Skeletal muscle satellite cell (primary cell): Measurements from ENCODE around the gene DUSP16.
"Not testable (repeated sequence)": the region's sequence is repeated elsewhere in the genome, so short reads cannot be mapped to it uniquely, and the experiment has no call there.

Experiments used
- H3K27me3 ChIP-seq: 2 replicates; pipeline ENCODE4 v1.7.0; 2013; ENCODE audit warnings: low read length; ENCODE audit not compliant: control insufficient read depth, insufficient read depth
- H3K36me3 ChIP-seq: 2 replicates; pipeline ENCODE4 v1.7.0; 2013; ENCODE audit warnings: mild to moderate bottlenecking, control low read depth, low read length; ENCODE audit not compliant: insufficient read depth
- H3K4me1 ChIP-seq: 2 replicates; pipeline ENCODE4 v1.7.0; 2013; ENCODE audit warnings: low read length; ENCODE audit not compliant: control insufficient read depth, insufficient read depth
- H3K4me2 ChIP-seq: 2 replicates; pipeline ENCODE4 v1.7.0; 2013; ENCODE audit warnings: mild to moderate bottlenecking, low read length
- H3K4me3 ChIP-seq: 2 replicates; pipeline ENCODE4 v1.7.0; 2013; ENCODE audit warnings: low read length
- H3K9ac ChIP-seq: 2 replicates; pipeline ENCODE4 v1.7.0; 2013; ENCODE audit warnings: mild to moderate bottlenecking, low read depth, low read length, moderate library complexity
- H3K9me3 ChIP-seq: replicated peaks from 2 replicates; pipeline ENCODE4 v1.7.0; 2013; ENCODE audit warnings: mild to moderate bottlenecking, control low read depth, low read length

DUSP16 gene

DNA sequence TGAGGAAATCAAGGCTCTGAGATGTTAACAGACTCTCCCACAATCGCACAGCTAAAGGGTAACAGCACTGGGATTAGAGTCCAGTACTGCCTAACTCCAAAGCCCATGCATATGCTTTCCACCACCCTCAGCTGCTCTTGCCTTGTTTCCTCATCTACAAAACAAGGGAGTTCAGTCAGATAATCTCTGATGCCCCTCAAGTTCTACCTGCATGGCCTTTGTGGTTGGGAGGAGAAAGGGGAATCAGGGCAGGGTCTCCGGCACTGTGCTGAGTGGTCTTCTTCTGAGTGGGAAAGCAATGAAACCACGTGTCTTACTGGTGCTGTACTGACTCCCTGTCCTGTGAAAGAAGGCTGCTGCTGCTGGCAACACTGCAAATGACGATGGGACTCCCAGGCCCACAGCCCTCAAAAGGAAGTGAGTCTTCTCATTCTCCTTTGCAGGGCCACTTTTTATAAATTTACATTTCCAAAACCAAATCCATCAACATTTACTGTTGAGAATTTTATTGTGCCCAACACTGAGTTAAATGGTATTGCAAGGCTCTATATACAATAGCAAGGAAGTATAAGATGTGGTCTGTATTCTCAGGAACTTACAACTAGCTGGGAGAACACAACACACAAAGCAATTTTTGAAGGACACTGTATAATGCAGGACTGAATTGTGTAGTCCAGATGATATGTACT lies 19.7 kb upstream of the DUSP16 start:
- no peak overlapping the region for H3K4me3 ChIP-seq
- H3K4me1 ChIP-seq = no peaks in the 10 kb centered on the region
- H3K4me2 ChIP-seq = no peak overlapping the region
- H3K27me3 ChIP-seq = peaks cover 7% of the 10 kb centered on the region
- H3K9ac ChIP-seq = no peak overlapping the region
- H3K36me3 ChIP-seq = no peaks in the 10 kb centered on the region
- no peaks in the 10 kb centered on the region for H3K9me3 ChIP-seq

DNA sequence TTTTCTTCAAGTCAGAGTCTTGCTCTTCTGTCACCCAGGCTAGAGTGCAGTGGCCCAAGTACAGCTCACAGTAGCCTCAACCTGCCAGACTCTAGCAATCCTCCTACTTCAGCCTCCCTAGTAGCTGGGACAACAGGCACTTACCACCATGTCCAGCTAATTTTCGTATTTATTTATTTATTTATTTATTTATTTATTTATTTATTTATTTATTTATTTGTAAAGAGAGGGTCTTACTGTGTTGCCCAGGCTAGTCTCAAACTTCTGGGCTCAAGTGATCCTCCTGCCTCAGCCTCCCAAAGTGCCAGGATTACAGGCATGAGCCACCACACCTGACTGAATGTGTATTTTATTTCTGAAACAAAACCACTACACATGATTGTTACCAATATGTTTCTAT lies 18.1 kb upstream of the DUSP16 start:
- H3K4me3 ChIP-seq, H3K9ac ChIP-seq, H3K4me1 ChIP-seq, H3K4me2 ChIP-seq, H3K9me3 ChIP-seq, H3K36me3 ChIP-seq, H3K27me3 ChIP-seq: not testable (repeated sequence)

- no peaks in the 10 kb centered on the region for H3K27me3 ChIP-seq
- no peak overlapping the region for H3K4me3 ChIP-seq
- no peak overlapping the region for H3K4me2 ChIP-seq
Observed at GRCh38 chr12:12577786-12578185, 15.1 kb upstream of the DUSP16 start.

DNA sequence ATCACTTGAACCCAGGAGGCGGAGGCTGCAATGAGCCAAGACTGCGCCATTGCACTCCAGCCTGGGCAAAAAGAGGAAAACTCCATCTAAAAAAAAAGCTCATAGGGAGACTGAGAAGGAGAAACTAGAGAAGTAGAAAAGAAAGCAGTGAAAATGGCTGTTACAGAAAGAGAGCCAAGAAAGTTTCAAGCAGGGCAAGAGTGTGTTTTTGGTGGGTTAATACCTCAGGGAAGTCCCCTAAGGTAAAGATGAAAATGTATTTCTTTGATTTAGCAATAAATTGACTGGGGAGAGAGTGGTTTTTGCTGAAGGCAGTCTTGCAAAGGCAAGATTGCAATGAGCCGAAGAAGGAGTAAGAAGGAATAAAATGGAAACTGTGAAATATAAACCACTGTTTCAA lies 10.0 kb upstream of the DUSP16 start:
- Histone ChIP-seq H3K9ac (no peak overlapping the region), H3K4me1 (no peaks in the 10 kb centered on the region), H3K9me3 (no peaks in the 10 kb centered on the region), H3K4me3 (no peak overlapping the region), H3K4me2 (no peak overlapping the region), H3K27me3 (peaks cover 14% of the 10 kb centered on the region), H3K36me3 (no peaks in the 10 kb centered on the region)

More at GRCh38 chr12:12577786-12578185, 15.1 kb upstream of the DUSP16 start:
- Histone ChIP-seq H3K9me3 (no peaks in the 10 kb centered on the region), H3K9ac (no peak overlapping the region), H3K36me3 (no peaks in the 10 kb centered on the region), H3K4me1 (no peaks in the 10 kb centered on the region)

- H3K4me2 ChIP-seq, H3K36me3 ChIP-seq, H3K9ac ChIP-seq, H3K9me3 ChIP-seq, H3K4me3 ChIP-seq, H3K4me1 ChIP-seq: not testable (repeated sequence)
- H3K27me3 ChIP-seq = peaks cover 22% of the 10 kb centered on the region
Observed at GRCh38 chr12:12565971-12566370, 3.3 kb upstream of the DUSP16 start.

- H3K4me1 ChIP-seq = peaks cover 7% of the 10 kb centered on the region
- no peak overlapping the region for H3K4me3 ChIP-seq
- no peak overlapping the region for H3K4me2 ChIP-seq
- H3K36me3 ChIP-seq = no peaks in the 10 kb centered on the region
- no peaks in the 10 kb centered on the region for H3K9me3 ChIP-seq
- no peak overlapping the region for H3K9ac ChIP-seq
- peaks cover 21% of the 10 kb centered on the region for H3K27me3 ChIP-seq
Observed at GRCh38 chr12:12564911-12565310, 2.2 kb upstream of the DUSP16 start.

DNA sequence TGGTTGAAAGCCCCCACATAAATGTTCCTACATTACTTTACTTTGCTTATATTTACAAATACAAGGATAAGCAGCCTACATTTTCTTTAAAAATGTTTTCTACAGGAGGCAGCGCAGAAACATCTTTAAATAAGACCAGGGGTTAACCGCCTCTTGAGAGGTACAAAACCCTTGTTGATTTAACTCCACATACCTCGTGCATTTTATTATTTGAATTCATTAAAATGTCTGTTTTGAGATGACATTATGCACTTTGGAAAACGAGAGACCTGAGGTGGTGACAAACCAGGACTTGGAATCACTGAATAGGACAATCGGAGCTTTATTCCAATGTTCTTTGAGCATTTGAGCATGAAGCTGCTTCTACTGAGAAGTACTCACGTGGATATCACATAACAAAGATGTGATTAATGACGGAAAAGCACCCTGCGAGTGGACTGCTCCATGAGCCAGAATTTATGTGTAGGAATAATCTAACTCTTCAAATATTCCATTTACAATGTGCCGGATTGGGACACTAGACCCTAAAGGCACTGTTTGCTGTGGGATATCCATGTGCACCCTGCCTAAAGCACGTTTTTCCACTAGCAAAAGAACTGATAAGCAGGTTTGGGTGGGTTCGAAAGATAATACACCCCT lies 746 bp upstream of the DUSP16 start:
- peak overlapping the region; percentile 71 for H3K4me2 ChIP-seq
- H3K4me3 ChIP-seq = peak overlapping the region; percentile 75
- H3K9ac ChIP-seq = peak overlapping the region; percentile 76
- no peaks in the 10 kb centered on the region for H3K9me3 ChIP-seq
- H3K36me3 ChIP-seq = no peaks in the 10 kb centered on the region
- peaks cover 7% of the 10 kb centered on the region for H3K4me1 ChIP-seq
- H3K27me3 ChIP-seq = peaks cover 15% of the 10 kb centered on the region

- Histone ChIP-seq H3K4me1 (peaks cover 7% of the 10 kb centered on the region), H3K36me3 (no peaks in the 10 kb centered on the region), H3K9me3 (no peaks in the 10 kb centered on the region), H3K27me3 (peaks cover 2% of the 10 kb centered on the region), H3K4me3 (peak overlapping the region; percentile 75), H3K9ac (peak overlapping the region; percentile 90), H3K4me2 (peak overlapping the region; percentile 86)
Observed at GRCh38 chr12:12562016-12562483, 613 bp downstream of the DUSP16 start.

DNA sequence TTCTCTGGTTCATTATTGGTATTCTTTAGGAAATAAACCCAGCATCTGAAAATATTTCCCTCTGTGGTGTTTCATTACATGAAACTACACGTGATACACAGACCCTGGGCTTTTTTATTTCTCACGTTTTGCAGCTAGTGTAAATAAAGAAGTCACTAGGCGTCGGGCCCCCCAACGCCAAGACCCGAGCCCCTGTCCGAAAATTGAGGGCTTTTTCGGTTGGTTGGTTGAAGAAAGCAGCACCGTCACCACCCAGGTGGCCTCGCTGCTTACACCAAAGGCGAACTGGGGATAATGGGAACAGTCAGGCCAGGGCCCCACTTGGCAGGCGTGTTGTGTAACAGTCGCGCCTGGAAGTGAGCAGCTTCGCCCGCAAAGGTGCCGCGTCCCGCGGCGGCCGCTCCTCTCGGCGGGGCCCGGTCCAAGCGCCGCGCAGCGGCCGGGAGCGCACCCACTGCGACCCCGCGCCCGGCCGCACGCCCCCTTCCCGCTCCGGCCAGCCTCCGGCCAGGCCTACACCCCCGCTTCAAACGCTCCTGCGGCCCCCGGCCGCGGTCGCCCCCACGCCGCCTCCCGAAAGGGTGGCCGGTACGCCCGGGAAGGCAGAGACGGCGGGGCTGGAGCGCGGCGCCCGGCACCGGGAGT lies 1.2 kb downstream of the DUSP16 start:
- H3K9me3 ChIP-seq = no peaks in the 10 kb centered on the region
- H3K9ac ChIP-seq = peak overlapping the region; percentile 90
- peaks cover 7% of the 10 kb centered on the region for H3K4me1 ChIP-seq
- H3K27me3 ChIP-seq = no peaks in the 10 kb centered on the region
- peak overlapping the region; percentile 86 for H3K4me2 ChIP-seq
- peak overlapping the region; percentile 75 for H3K4me3 ChIP-seq
- no peaks in the 10 kb centered on the region for H3K36me3 ChIP-seq

DNA sequence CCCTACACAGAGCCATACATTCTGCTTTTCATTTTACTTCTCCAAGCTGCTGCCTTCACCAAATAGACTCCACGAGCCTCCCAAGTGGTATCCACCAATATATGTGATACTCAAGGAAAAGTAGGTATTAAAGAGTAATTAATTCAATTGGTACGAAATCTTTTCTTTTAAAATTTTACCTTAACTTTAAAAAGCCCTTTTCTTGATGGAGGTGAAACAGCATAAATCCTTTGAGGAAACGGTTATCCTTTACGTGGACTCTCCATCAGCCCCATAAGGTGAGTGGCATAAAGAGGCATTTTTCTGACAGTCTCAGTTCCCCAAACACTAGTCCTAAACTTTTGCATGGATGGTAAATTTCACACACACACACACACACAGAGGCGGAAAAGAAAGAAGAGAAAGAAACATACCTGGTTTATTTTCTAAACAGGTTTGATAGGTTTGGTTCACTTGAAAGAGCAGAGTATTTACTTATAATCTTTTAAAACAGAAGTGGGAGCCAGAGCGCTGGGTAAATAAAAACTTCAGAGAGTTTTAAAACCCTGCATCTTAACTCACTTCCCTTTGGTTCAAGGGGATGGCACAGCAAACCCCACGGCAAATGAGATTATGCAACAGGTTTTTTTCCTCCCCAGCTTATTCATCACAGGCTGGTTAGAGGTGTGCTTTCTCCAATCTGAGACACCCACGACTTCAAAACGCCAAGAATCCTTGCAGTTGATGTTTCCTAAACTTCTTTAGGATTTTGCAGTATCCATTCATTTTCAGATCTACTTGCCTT lies 1.9 kb downstream of the DUSP16 start:
- Histone ChIP-seq H3K4me2 (peak overlapping the region; percentile 86), H3K4me3 (peak overlapping the region; percentile 75), H3K4me1 (peaks cover 7% of the 10 kb centered on the region), H3K27me3 (no peaks in the 10 kb centered on the region), H3K9ac (peak overlapping the region; percentile 90), H3K36me3 (no peaks in the 10 kb centered on the region), H3K9me3 (no peaks in the 10 kb centered on the region)

- H3K9ac ChIP-seq = no peak overlapping the region
- no peaks in the 10 kb centered on the region for H3K9me3 ChIP-seq
- no peak overlapping the region for H3K4me3 ChIP-seq
- no peak overlapping the region for H3K4me2 ChIP-seq
- H3K4me1 ChIP-seq = peaks cover 7% of the 10 kb centered on the region
- no peaks in the 10 kb centered on the region for H3K36me3 ChIP-seq
- no peaks in the 10 kb centered on the region for H3K27me3 ChIP-seq
Observed at GRCh38 chr12:12559719-12560296, 2.9 kb downstream of the DUSP16 start.
